ENCODE measurements around the gene DNAJB12.

GRCh38 chr10:72375173-72375572 is 20.5 kb upstream of the DNAJB12 start:
- TF ChIP-seq CTCF (conservative IDR thresholded peaks at IDR 0.05; ENCODE audit: low read depth, low read length), result no peak
- no peak for TF ChIP-seq EZH2phosphoT487 (IDR thresholded peaks at IDR 0.05; ENCODE audit: borderline replicate concordance, low read length)
- no peak for TF ChIP-seq EZH2 (IDR thresholded peaks at IDR 0.05; ENCODE audit: low read length, unreplicated experiment)
